GM21515 (cell line): ENCODE measurements around the gene RARA.
"Not testable (repeated sequence)": the region's sequence is repeated elsewhere in the genome, so short reads cannot be mapped to it uniquely, and the experiment has no call there.

ENCODE experiments used
- ATAC-seq: cut with Tn5 transposase; IDR thresholded peaks from one replicate; pipeline ENCODE4 v1.9.1; 2021; ENCODE audit not compliant: unreplicated experiment

The RARA gene

GRCh38 chr17:40297511-40297910, 11.5 kb upstream of the RARA start:
- ATAC-seq = no peak

GRCh38 chr17:40298726-40299125, 10.3 kb upstream of the RARA start:
- ATAC-seq = no peak

GRCh38 chr17:40299159-40299757, 9.7 kb upstream of the RARA start:
- not testable (repeated sequence) for ATAC-seq

GRCh38 chr17:40301315-40301714, 7.7 kb upstream of the RARA start:
- ATAC-seq = no peak

GRCh38 chr17:40303009-40303657, 5.8 kb upstream of the RARA start:
- no peak for ATAC-seq

GRCh38 chr17:40303708-40304551, 5.0 kb upstream of the RARA start:
- ATAC-seq = no peak

DNA sequence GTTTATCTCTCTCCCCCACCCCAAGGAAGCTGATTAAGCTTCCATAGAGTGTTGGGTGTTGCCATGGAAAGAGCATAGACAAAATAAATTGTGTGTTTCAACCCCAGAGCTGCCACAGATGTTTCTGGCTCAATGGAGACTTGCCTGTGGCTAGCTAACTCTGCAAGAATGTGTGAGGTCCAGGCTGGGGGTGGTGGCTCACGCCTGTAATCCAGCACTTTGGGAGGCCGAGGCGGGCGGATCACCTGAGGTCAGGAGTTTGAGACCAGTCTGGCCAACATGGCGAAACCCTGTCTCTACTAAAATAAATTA, 4.5 kb upstream of the RARA start:
- not testable (repeated sequence) for ATAC-seq

DNA sequence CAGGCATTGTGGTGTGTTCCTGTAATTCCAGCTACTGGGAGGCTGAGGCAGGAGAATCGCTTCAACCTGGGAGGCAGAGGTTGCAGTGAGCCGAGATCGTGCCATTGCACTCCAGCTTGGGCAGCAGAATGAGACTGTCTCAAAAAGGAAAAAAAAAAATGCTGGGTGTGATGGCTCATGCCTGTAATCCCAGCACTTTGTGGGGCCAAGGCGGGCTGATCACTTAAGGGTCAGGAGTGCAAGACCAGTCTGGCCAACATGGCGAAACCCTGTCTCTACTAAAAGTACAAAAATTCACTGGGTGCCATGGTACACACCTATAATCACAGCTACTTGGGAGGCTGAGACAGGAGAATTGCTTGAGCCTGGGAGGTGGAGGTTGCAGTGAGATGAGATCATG, 4.1 kb upstream of the RARA start:
- ATAC-seq = not testable (repeated sequence)

GRCh38 chr17:40306395-40306794, 2.6 kb upstream of the RARA start:
- no peak for ATAC-seq

DNA sequence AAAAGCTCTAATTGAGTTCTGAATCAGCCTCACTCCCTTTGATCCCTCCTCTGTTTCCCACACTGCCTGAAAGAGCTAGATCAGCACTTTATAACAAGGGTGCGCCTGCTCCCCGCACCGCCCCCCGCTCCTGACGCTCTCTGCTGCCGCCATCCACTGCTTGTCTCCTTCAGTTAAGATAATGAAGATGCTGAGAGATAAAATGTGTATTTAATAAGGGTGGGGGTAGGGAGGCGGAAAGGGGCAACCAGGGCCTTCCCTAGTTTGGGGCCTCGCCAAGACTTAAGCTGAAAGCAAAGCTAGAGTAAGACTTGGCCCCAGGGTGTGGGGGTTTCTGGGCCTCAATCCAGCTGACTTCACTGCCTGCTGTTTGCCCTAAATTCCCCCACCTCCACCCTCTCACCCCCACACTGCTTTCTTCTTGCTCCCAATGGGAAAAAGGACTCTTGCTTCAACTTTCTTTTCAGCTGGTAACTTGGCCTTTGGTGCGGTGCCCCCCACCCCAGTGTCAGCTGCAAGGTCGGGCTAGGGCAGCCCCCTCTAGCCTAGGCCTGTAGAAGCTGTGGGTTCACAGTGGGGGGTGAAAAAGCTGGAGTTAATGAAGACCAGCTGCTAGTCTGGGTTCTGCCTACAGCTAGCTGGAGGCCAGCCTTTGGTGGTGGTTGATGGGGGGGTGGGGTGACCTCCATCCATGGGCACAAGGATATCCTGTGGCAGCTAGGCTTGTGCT, 1.8 kb upstream of the RARA start:
- no peak for ATAC-seq

DNA sequence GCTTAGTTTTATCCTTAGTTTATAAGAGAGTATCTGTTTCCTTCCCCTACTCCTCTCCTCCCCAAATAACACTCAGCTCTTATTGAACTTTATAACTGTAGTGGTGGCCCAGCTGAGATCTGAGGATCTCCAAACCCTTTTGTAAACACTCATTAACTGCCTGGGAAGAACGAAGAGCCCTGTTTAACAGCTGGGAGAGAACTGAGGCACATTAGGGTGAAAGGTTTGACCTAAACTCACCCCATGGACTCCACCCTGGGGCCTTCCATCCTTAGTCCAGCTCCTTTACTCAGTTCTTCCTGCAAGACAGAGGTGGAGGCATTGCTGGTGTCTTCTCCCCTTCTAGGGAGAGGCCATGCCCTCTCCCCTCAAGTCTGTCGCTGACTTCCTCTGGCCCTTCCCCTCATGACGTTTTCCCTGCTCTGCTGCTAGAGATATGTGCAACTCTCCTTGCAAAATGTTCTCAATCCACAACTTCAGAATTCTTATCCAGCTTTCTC, 1.2 kb upstream of the RARA start:
- ATAC-seq = no peak

DNA sequence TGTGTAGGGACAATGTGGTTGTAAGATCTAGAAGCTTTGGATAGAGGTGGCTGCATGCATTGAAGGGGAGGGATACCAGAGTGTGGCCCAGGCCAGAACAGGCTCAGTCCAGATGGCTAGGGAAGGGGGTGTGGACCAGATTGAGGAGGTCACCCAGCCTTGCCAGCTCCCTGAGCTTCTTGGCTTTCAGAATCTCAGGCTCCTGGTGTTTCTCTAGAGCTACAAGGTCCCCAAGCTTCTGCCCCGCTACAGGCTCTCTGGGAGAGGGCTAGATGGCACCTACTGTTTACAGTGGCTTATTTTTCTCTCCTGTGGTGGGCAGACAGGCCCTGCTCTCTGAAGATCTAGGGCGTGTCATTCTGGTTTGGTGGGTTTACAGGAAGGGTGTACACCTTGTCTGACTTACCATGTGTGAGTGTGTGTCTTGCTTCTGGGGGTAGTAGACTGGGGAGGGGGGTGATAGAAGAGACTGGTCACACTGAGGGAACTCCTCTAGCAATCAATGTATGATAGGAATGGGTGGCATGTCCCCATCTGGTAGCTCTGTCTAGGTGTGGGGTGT, 1.1 kb downstream of the RARA start:
- no peak for ATAC-seq

- no peak for ATAC-seq
Measured at GRCh38 chr17:40310882-40311391, 2.0 kb downstream of the RARA start.

DNA sequence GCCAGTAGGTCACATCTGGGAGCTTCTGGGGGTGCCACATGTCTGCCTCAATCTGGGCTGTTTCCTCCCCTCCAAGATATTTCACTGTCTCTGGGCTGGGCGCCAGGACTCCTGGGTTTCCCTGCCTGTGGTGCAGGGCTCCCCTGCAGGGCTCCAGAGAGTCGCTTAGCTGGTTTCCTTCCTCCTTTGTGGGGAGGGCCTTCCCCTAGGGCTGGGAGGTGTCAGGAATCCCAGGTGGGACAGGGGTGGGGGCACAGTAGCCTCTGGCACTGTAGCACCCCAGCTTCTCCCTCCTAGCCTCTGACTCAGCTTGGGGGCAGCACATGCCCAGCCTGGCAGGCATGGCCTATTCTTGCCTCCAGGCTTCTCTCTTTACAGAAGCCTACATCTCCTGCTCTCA, 2.6 kb downstream of the RARA start:
- ATAC-seq = no peak

GRCh38 chr17:40312131-40312731, 3.3 kb downstream of the RARA start:
- no peak for ATAC-seq

DNA sequence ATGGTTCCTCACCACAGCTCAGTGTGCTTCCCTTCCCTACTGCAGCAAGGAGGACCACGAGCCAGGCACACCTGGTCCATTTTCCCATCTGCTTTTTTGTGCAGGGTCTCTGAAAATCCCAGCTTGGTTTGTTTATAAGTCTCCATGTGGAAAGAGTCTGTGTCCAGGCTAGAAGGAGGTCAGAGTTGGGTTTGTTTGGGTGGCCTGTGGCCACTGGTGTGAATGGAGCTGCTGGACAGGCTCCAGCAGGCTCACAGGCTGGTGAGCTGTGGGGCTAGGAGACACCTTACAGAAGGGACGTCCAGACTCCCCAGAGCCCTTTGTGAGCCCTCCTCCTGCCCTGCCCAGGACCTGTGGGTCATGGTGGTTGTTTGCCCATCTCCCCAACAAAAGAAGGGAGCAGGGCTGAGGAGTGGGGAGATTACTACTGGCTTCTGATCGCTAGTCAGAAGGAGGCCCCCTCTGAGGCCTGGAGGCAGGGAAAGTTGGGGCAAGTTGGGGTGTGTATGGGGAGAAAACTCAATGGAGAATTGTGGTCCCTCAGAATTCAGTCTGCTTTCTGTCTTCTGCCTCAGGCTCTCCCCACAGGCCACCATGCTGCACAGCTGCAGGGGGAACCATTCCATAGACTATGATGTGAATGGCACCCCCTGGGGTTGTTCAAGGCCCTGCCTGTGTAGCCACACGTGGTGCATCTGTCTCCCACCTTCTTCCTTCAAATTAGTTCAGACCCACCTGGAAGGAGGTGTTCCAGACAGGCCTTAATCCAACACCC, 4.1 kb downstream of the RARA start:
- ATAC-seq = no peak

- ATAC-seq = no peak
Measured at GRCh38 chr17:40313668-40314583, 4.9 kb downstream of the RARA start.

DNA sequence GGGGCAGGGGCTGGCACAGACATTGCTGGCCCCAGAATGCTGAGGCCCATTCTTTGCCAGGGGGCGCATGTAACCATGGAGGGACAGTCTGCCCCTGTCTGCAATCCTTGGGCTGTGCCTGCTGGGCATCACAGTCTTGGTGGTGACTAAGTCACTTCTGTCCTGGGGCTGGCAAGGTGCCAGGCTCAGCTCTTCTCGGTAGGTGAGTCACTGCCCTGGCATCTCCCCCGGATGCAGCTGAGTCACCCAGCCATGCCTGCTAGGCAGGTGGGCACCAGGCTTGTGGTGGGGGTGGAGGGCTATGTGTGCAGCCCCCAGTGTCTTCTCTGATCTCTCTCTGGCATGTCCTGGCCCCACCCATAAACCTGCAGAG, 5.6 kb downstream of the RARA start:
- ATAC-seq = no peak

- ATAC-seq = no peak
Measured at GRCh38 chr17:40315206-40315605, 6.2 kb downstream of the RARA start.
